NCI-H524 treated with DMSO at 0.1 percent for 48 hours (cell line): ENCODE data around the gene ZMYND10.
"Not testable (repeated sequence)": the region's sequence is repeated elsewhere in the genome, so short reads cannot be mapped to it uniquely, and the experiment has no call there.

Source experiments
- DNase-seq: peaks from one replicate; lab custom pipeline; 2025; lab: John Stamatoyannopoulos, UW

The ZMYND10 gene

GRCh38 chr3:50325497-50326181, 19.9 kb downstream of the ZMYND10 start:
- DNase-seq, result no peak

- no peak for DNase-seq
Observed at GRCh38 chr3:50325113-50325480, 20.4 kb downstream of the ZMYND10 start.

GRCh38 chr3:50324351-50325112, 21.0 kb downstream of the ZMYND10 start:
- peak; percentile 3 for DNase-seq

- DNase-seq, result no peak
Observed at GRCh38 chr3:50323614-50324199, 21.8 kb downstream of the ZMYND10 start.

- DNase-seq, result no peak
Observed at GRCh38 chr3:50323092-50323600, 22.4 kb downstream of the ZMYND10 start.

GRCh38 chr3:50322386-50323091, 23.0 kb downstream of the ZMYND10 start, which contains the start of gene HYAL2:
Gene HYAL2 (minus strand): TSS chr3:50322745. CDS start chr3:50320489, 2,256 bp downstream.
- no peak for DNase-seq

GRCh38 chr3:50322115-50322385, 23.5 kb downstream of the ZMYND10 start:
- DNase-seq, result no peak

- no peak for DNase-seq
Observed at GRCh38 chr3:50321336-50322114, 24.0 kb downstream of the ZMYND10 start.

- DNase-seq, result no peak
Observed at GRCh38 chr3:50320853-50321335, 24.6 kb downstream of the ZMYND10 start.

- DNase-seq, result no peak
Observed at GRCh38 chr3:50319894-50320625, 25.5 kb downstream of the ZMYND10 start.

GRCh38 chr3:50319181-50319893, 26.2 kb downstream of the ZMYND10 start:
- no peak for DNase-seq

GRCh38 chr3:50318615-50319014, 26.9 kb downstream of the ZMYND10 start:
- DNase-seq, result no peak

GRCh38 chr3:50318163-50318562, 27.4 kb downstream of the ZMYND10 start:
- no peak for DNase-seq

- DNase-seq, result no peak
Observed at GRCh38 chr3:50317300-50317699, 28.2 kb downstream of the ZMYND10 start.

- DNase-seq, result no peak
Observed at GRCh38 chr3:50316657-50317242, 28.8 kb downstream of the ZMYND10 start.

GRCh38 chr3:50314816-50315215, 30.7 kb downstream of the ZMYND10 start:
- DNase-seq, result no peak

- no peak for DNase-seq
Observed at GRCh38 chr3:50314342-50314741, 31.2 kb downstream of the ZMYND10 start.

- not testable (repeated sequence) for DNase-seq
Observed at GRCh38 chr3:50312041-50312440, 33.5 kb downstream of the ZMYND10 start.

- no peak for DNase-seq
Observed at GRCh38 chr3:50304601-50305000, 40.9 kb downstream of the ZMYND10 start.
